Measurements from ENCODE around the gene SUB1.
"Not testable (repeated sequence)": the region's sequence is repeated elsewhere in the genome, so short reads cannot be mapped to it uniquely, and the experiment has no call there.

SUB1 gene

DNA sequence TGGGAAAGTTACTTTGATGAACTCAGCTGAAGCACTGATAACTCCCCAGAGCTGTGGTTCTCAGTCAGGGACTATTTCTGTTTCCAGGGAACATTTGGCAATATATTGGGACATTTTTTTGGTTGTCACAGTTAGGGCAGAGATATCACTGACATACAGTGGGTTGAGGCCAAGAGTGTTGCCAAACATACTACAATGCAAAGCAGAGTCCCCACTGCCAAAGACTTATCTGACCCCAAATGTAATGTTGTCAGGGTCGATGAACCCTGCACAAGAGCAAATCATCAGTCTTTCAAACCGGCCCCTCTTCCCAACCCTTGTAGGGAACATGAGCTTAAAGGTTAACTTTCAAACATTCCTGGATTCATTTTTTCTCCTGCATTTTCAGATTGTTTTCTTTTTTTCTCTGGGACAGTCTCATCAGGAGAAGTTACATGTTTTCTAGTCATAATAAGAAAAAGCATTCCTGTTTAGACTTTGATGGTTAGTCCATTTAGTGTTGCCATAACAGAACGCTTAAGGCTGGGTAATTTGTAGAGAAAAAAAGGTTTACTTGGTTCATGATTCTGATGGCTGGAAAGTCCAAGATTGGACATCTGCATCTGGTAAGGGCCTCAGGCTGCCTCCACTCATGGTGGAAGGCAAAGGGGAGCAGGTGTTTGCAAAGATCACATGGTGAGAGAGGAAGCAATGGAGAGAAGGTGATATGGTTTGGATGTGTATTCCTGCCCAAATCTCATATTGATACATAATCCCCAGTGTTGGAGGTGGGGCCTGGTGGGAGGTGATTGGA is 18.8 kb upstream of the SUB1 start:
- DNase-seq: no peak

DNA sequence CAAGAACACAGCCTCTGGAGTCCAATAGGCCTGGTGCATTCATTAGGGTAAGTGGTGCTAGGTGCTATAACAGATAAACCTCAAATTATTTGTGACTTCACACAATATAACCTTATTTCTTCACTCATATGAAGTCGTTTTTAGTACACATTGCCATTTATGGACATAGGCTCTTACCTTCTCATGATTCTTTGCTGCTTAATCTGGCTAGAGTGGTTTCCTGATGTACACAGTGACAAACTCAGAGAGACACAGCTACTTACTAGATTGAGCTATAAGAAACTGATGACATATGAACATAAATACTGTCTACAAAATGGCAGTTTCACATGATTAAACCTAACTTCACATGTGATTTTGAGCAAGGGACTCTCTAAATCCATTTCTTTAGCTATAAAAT is 14.2 kb upstream of the SUB1 start:
- no peak for DNase-seq

DNA sequence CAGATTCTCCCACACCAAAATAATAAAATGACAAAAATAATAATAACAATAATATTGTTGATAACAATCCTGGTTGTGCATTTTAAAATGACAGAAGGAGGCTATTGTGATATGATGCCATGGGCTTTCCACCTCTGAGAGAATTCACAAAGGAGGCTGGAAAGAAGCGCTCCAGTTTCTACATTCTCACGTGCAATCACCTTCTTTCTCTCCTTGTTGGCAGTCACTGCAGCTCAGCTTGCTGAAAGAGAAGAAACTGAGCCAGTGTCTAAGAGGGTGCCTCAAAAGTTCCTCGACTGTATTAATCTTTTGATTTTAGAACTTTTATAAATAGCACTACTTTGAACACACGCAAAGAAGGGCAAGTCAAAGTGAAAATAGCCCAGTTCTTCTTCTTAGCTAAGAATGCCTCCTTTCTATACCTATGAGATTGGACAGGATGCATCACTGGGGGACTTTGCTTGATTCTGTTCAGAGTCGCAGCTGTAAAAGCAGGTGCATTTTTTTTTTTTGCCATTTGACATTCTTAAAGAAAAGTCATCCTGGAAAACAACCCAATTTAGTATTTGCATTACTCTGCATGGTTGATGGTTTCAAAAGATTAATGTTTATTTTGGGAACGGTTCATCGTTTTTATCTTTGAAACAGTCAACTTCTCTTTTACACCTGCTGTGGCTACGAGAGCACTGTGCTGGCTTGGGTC is 12.4 kb upstream of the SUB1 start:
- DNase-seq: no peak

DNA sequence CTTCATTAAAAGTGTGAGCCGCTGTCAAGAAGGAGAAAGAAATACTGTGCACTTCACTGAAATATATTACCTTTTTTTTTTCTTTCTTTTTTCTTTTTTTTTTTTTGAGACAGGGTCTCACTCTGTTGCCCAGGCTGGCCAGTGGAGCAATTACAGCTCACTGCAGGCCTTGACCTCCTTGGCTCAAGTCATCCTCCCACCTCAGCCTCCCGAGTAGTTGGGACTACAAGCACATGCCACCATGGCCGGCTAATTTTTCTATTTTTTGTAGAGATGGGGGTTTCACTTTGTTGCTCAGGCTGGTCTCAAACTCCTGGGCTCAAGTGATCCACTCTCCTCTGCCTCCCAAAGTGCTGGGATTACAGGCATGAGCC is 11.9 kb upstream of the SUB1 start:
- not testable (repeated sequence) for DNase-seq

DNA sequence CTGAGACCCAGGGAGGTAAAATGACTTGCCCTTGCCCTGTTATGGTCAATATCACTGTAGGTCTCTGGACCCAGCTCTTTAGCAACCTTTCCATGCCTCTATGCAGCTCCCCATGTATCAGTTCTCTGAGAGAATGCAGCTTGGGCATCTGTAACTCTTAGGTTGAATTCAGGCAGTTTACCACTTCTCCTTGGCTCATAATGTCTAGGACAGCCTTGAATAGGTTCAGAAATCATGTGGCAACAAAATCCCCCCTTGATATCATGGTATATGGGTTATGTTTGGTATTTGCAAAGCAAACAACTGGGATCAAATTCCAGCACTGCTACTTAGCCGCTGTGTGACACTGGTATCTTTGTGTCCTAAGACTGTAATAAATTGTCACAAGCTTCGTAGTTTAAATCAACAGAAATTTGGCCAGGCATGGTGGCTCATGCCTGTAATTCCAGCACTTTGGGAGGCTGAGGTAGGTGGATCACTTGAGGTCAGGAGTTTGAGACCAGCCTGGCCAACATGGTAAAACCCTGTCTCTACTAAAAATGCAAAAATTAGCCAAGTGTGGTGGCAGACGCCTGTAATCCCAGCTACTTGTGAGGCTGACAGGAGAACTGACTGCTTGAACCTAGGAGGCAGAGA is 10.7 kb upstream of the SUB1 start:
- no peak for DNase-seq

DNA sequence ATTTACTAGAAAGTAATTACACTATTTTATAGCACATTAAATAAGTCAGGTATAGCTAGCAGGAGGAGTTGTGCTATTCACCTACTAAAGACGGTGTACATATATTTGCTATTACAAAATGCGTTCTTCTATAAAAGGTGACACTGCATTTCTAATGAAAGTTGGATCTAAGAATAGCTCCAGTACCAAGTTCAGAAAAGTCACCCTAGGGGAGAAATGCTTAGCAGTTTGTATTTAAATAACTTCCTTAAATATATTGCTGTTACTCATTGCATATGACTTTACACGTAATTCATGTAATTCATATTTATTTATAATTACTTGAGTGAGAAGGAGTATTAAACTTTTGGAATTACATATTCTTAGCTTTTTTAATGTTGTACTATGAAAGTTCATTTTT is 7.0 kb upstream of the SUB1 start:
- no peak for DNase-seq

DNA sequence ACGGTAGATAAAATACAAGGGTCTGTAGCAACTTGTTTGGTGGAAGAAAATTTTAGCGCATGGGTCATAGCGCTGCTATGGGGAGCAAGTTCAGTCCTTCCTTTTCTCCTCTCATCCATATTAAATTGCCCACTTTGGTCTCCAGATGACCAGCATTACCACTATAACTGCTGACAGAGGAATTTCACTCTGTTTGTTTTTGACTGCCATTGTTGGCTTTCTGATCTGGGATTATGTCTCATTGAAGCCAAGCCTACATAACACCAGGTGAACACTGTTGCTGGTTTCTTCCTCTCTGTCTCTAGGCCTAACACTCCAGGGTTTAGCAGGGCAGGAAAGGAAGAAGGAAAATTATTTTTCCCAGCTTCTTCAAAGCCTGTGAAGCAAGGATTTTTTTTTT is 6.6 kb upstream of the SUB1 start:
- DNase-seq: no peak

DNA sequence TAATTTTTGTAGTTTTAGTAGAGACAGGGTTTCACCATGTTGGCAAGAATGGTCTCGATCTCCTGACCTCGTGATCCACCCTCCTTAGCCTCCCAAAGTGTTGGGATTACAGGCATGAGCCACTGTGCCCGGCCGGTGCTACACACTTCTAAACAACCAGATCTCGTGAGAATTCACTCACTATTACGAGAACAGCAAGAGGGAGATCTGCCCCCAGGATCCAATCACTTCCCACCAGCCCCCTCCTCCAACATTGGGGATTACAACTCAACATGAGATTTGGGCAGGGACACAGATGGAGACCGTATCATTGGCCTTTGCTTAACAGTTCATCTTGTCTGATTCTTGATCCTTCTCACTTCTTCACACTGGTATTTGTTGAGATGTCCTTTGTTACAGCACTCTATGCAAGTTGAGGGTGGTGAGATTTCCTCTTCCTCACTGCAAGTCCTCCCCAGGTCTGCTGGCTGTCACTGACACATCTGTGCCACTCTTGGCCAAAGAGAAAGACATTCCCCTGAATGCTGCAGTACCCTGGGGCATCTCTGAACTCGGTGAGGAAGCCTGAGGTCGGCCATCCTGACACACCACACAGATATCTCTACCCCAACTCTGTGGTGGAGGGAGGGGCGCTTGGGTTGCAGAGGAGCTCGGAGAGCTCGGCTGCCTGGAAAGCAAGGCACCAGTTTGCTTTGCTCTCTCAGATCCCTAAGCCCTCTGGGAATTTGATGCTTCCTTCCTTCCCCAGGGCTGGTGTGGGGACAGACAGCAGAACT is 4.2 kb upstream of the SUB1 start:
- no peak for DNase-seq

DNA sequence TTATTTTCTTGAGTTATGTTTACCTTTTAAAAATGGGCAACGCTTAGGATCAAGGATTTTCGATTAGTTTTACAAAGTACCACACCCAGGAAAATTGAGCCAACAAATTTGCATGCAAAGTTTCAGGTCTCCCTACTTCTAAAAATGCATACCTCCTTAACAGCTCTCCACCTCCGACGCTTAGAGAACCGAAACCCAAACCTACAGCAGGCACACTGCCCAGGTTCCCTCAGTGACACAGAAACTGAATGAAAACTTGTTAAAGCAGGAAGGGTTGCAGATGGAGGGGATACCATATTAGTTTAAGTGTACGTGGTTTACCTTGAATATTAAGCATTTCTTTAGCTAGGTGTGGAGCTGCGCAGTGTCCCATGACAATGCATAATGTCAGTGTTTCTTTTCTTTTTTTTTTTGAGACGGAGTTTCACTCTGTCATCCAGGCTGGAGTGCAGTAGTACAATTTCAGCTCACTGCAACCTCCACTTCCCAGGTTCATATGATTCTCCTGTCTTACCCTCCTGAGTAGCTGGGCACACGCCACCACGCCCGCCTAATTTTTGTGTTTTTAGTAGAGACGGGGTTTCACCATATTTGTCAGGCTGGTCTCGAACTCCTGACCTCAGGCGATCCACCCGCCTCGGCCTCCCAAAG is 1.6 kb upstream of the SUB1 start:
- DNase-seq: no peak

DNA sequence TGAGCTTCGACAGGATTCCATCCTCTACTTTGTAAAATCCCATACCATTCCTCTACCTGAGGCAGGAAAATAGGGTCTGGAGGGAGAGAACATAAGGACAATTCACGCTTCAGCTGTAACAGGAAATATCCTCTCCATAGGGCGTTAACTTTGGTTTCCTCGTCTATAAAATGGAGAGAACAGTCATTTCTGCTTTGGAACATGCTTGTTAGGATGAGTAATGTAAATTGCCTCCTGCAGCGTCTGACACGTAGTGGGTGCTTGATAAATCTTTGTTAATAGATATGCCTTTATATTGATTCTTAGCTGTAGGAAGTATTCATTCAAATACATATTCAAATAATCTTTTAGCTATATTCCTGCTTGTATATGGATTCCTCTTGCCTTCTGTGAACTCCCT is 711 bp upstream of the SUB1 start:
- no peak for DNase-seq

DNA sequence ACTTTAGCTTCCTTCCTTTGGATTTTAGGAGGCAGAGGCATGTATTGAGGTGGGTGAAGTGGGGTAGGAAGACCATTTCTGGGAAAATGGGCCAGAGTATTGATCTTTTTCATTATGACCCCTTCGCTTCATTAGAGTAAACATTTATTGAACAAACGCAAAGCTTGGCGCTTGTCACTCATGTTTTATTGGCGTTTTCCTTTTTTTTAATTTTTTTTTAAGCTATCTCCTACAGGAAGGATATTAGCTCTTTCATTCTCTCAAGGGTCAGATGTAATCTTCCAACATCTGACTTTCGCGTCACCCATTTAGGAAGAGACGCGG is 273 bp upstream of the SUB1 start:
- DNase-seq: no peak

DNA sequence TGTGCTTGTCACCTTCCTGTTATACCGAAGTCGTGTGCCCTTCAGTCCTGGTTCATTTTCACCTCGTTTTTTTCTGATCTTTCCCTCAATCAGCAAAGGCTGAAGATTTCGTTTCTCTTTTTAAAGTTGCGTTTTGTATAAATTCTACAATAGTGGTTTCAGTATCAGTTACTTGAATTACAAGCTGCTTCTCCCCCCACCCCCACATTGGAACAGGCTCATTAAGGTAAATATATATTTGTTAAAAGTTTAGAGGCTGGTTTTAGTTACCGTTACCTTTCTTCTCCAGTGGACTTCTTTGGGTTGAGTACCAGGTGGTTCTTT is 881 bp downstream of the SUB1 start:
- no peak for DNase-seq

DNA sequence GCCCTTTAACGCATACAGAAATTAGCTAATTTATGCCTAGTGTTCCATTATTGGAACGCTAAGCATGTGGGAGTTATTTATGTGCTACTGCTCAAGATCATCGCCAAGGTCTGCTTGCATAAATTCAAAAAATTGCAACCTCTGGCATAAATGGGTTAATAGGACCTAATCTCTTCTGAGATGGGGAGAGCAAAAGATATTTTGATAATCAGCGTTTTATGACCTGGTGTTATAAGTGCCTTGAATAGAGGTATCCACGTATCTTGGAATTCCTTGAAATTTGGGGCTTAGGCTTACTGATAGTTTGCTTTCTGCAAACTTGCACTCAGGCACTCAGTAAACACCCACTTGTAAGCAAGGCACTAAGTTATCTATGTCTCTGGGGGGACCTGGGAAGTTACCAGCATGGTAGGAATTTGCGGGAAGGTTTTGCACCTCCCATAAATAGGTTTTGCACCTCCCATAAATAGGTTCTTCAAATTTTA is 1.8 kb downstream of the SUB1 start:
- DNase-seq: no peak

DNA sequence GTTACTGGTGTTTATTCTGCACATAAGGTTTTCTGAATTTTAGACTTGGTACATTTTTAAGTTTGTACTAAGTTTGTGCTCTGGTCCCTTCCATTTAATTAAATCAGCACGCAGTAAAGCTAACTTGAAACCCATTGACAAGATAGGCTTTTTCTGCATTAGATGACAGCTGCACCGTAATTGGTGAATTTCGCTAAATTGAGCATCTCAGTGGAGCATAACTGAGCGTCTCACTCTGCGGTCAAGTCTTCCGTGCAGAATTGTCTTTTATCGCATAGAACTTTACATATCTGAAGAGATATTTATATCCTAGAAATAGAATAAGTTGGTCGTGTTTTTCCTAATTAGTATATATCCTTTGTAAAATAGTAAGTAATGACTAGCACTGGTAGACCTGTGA is 4.1 kb downstream of the SUB1 start:
- no peak for DNase-seq

DNA sequence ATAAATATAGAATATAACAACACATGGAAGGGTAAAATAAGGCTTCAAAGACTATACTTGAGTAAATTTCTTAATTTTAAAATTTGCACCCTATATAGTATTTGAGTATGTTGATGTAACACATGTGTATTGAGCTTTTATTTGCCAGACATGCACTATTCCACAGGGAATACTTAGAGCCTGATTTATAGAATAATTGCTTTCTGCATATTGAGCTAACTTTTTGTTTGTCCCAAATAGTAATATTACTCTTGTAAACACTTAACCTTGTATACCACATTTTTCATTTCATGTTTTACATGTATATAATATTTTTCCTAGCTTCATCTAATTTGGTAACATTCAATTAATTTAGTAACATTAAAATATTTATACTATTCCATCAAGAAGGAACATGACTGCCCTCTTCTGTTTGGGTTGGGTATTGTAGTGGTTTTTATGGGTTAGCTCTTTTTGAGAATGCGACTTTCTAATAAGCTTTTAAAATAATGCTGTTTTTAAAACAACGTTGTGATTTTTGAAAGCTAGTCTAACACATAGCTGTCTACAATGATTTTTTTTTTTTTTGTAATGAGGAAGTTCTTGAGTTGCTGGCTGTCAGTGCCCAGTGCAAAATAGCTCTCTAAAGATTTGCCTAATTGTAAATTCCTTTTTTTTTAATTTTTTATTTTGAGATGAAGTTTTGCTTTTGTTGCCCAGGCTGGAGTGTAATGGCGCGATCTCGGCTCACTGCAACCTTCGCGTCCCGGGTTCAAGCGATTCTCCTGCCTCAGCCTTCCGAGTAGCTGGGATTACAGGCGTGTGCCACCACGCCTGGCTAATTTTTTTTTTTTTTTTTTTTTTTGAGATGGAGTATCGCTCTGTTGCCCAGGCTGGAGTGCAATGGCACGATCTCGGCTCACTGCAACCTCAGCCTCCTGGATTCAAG is 4.8 kb downstream of the SUB1 start:
- no peak for DNase-seq

DNA sequence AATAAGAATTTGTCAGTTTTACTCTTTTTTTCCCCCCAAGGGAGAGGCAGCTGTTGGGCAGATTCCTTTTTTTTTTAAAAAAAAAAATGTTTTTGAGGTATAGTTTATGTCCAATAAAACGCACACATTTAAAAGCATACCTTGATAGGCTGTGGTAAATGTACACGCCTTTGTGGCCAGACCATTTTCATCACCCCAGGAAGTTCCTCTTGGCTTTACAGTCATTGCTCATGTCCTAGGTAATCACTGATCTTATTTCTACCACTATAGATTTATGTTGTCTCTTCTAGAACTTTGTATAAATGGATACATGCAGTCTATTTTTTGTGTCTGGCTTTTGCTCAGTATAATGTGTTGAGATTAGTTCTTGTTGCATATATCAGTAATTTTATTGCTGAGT is 9.8 kb downstream of the SUB1 start:
- DNase-seq: no peak

DNA sequence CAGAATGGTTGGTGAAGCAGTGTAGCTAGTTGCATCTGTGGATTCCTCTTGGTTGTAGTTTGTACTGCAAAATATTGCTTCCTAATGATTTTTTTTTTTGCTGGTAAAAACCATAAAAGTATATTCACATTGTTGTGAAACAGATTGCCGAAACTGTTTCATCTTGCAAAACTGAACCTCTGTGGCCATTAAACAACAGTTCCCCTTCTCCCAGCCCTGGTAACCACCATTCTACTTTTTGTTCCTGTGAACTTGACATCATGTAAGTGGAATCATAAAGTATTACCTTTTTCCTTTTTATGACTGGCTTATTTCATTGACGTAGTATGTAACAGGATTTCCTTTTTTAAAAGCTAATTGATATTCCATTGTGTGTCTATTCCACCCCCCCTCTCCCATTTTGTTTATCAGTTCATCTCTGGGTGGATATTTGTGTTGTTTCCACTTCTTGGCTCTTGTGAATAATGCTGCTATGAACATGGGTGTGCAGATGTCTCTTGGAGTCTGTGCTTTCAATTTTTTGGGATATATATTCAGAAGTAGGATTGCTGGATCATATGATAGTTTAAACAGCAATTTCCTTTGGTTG is 11.8 kb downstream of the SUB1 start:
- DNase-seq: no peak

DNA sequence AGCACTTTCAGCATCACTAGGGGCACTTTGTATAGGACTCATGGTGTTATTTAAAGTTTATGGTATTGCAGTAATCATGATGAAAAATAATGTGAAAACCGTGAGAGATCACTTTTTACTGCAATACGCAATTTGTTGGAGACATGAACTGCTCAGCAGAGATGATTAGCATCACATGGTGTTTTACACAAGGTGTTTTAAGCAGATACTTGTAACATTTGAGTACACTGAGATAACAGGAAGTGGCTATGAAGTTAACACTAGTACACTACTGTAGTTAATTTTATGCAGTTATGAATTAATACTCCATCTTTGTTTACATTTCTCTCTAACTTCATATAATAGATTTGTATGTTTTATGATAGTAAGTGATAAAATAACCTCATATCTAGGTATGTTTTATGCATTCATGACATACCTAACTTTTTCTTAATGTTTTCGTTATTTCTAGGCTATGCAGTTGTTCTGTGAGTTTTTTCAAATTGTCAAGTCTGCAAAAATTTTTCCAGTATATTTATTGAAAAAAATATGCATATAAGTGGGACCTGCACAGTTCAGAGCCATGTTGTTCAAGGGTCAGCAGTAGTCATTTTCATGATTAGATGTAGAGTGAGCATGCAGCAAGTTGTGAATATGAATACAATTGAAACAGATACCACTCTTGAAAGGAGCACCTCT is 13.0 kb downstream of the SUB1 start:
- DNase-seq: no peak

DNA sequence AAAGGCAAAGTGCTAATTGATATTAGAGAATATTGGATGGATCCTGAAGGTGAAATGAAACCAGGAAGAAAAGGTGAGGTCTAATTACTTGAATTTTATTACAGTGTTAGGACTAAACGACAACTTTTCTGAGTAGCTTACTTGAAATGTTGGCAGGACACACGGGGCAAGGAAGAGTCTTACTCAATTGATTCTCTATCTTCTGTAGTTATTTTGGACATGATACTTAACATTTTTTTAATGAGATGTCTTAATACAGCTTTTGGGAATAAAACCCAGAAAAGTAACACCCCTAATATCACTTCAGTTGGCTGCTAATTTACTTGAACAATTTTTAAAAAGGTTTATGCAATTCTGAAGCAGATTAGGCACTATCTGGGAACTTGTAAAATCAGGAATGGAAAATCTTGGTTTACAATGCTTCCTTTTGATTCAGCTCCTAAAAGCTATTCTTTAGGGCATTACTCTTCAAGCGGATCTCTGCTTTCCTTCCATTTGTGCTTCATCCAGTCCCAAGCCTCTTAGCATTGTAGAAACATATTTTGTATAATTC is 13.7 kb downstream of the SUB1 start:
- DNase-seq: no peak

DNA sequence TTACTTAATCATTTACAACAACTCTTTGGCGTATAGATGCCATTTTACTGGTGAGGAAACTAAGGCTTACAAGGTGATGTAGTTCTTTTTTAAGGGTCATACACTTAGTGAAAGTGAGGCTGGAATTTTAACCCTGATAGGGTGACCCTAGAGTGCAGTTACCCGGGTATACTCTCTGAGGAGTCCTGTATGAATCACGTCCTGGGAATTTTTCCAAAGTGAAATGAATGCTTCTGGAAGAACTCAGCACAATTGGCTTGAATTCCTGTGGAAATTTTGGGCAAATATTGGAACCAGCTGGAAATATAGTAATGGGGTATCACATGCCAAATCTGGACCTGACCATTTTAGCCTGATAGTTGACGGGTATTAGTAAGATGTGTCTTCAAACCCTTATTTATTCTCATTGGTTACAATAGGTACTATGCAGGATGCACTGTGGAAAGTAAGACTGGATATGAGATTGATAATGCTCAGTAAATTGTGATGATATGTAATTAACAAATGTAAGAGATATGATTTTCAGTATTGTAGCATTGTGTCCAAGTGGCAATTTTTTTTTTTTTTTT is 14.8 kb downstream of the SUB1 start:
- no peak for DNase-seq

Measured in T-helper 9 cell (primary cell).